Measurements from ENCODE around the gene AGRN.
"Not testable (repeated sequence)": the region's sequence is repeated elsewhere in the genome, so short reads cannot be mapped to it uniquely, and the experiment has no call there.

AGRN gene

GRCh38 chr1:1001057-1001783 lies 18.7 kb upstream of the AGRN start:
- no peak for DNase-seq (ENCODE audit: low read depth)

GRCh38 chr1:1003618-1004419 lies 16.1 kb upstream of the AGRN start:
- no peak for DNase-seq (ENCODE audit: low read depth)

- no peak for DNase-seq (ENCODE audit: low read depth)
Measured at GRCh38 chr1:1004420-1004779, 15.5 kb upstream of the AGRN start.

- no peak for DNase-seq (ENCODE audit: low read depth)
Measured at GRCh38 chr1:1004780-1005697, 14.9 kb upstream of the AGRN start.

- no peak for DNase-seq (ENCODE audit: low read depth)
Measured at GRCh38 chr1:1005774-1006304, 14.1 kb upstream of the AGRN start.

GRCh38 chr1:1006305-1007159 lies 13.4 kb upstream of the AGRN start:
- DNase-seq (ENCODE audit: low read depth): no peak

GRCh38 chr1:1010131-1010530 lies 9.8 kb upstream of the AGRN start:
- DNase-seq (ENCODE audit: low read depth): not testable (repeated sequence)

- DNase-seq (ENCODE audit: low read depth): no peak
Measured at GRCh38 chr1:1011396-1011949, 8.4 kb upstream of the AGRN start.

GRCh38 chr1:1012736-1013104 lies 7.2 kb upstream of the AGRN start:
- not testable (repeated sequence) for DNase-seq (ENCODE audit: low read depth)

- DNase-seq (ENCODE audit: low read depth): peak; percentile 86
Measured at GRCh38 chr1:1013105-1013921, 6.6 kb upstream of the AGRN start, which contains the start of gene ISG15. Gene ISG15, plus strand, starts transcription at chr1:1013497. Its CDS starts 77 bp downstream, at chr1:1013574.

- no peak for DNase-seq (ENCODE audit: low read depth)
Measured at GRCh38 chr1:1013922-1014648, 5.8 kb upstream of the AGRN start.

GRCh38 chr1:1014799-1015681 lies 4.9 kb upstream of the AGRN start:
- DNase-seq (ENCODE audit: low read depth): no peak

- DNase-seq (ENCODE audit: low read depth): not testable (repeated sequence)
Measured at GRCh38 chr1:1017397-1018320, 2.3 kb upstream of the AGRN start.

- DNase-seq (ENCODE audit: low read depth): not testable (repeated sequence)
Measured at GRCh38 chr1:1018321-1018685, 1.6 kb upstream of the AGRN start.

- DNase-seq (ENCODE audit: low read depth): peak; percentile 73
Measured at GRCh38 chr1:1019122-1019999, 559 bp upstream of the AGRN start.

- peak; percentile 46 for DNase-seq (ENCODE audit: low read depth)
Measured at GRCh38 chr1:1020415-1021009, 592 bp downstream of the AGRN start.

Data from stimulated activated CD4-positive, alpha-beta T cell treated with anti-CD3 and anti-CD28 coated beads, Interleukin-2, amount 100 ng/mL, for 4 hours (primary cell).